ENCODE data around the gene REN. TPM values are rescaled to one million over a fixed set of nuclear protein-coding genes. Genes with fewer than 3 reads are reported as not detected.

Gene REN
- total RNA-seq (ENCODE audit: low replicate concordance), result not detected in 2 replicates

GRCh38 chr1:204166219-204166618, at the start of gene REN:
Gene REN, minus strand, starts transcription at chr1:204166337. Its CDS starts 44 bp downstream, at chr1:204166293.

GRCh38 chr1:204213668-204214662, 47.8 kb upstream of the REN start, which contains the start of gene GOLT1A:
Gene GOLT1A, minus strand, starts transcription at chr1:204213988. Its CDS starts 82 bp downstream, at chr1:204213906.

GRCh38 chr1:204196068-204196795, 30.1 kb upstream of the REN start, which contains the start of gene KISS1:
Gene KISS1, minus strand, starts transcription at chr1:204196491. Its CDS starts 3,615 bp downstream, at chr1:204192876.

DNA sequence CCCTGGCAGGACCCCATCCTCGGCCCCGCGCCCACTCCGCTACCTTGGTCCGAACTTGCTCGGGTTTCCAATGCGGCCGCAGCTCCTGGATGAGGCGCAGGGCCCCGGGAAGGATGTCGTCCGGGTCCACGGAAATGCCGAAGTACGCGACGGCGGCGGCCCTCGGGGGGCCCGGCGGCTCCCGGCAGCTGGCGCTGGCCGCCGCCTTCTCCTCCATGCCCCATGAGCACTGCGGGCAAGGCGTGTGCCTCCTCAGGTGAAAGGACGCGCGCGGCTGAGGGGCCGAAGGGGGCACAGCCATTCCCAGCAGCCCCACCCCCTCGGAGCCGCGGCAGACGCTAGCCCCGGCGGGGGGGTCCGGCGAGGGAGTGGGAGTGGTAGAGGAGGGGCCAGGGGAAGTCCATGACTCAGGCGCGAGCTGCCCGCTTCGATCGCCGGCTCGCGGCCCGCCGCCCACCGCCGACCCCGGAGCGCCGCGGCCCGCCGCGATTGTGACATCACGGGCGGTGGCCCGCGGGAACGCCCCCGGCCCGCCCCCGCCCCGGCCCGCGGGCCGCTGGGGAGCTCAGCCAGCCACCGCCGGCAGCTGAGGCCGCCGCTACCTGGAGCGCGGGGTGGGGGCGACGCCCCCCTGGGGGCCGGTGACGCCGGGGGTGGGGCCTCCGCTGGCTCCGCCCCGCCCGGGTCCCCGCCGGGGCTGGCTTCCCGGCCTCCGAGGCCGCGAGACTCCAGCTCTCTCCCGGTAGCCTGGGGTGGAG, 14.4 kb downstream of the REN start, which contains the start of gene ETNK2:
ETNK2 (minus strand) TSS at position 493 of the 758 bp plus-strand sequence; CDS start at position 301, 192 bp downstream.

Other genes starting within 250 kb of the REN start
- 1.3 and 6.5 TPM in 2 replicates for gene SOX13, start 93.2 kb downstream of the REN start, total RNA-seq (ENCODE audit: low replicate concordance)
- gene ETNK2, start 14.3 kb downstream of the REN start, total RNA-seq (ENCODE audit: low replicate concordance), result 1.1 and 5.3 TPM in 2 replicates
- gene KISS1, start 30.2 kb upstream of the REN start, total RNA-seq (ENCODE audit: low replicate concordance), result 0.38 TPM in 1 of 2 replicates, not detected in the other
- not detected in 2 replicates for gene GOLT1A, start 47.7 kb upstream of the REN start, total RNA-seq (ENCODE audit: low replicate concordance)
- gene PLEKHA6, start 193.6 kb upstream of the REN start, total RNA-seq (ENCODE audit: low replicate concordance), result 0.08 and 0.59 TPM in 2 replicates
- 7.5 and 20.7 TPM in 2 replicates for gene PPP1R15B, start 245.5 kb upstream of the REN start, total RNA-seq (ENCODE audit: low replicate concordance)